SK-N-SH (cell line): ENCODE results near the gene SMYD3. TPM values are rescaled to one million over a fixed set of nuclear protein-coding genes. Genes with fewer than 3 reads are reported as not detected.

ENCODE experiments used
- CTCF ChIA-PET: fragments of 300-600, 350-600 bp; formaldehyde crosslinking; extraction: SDS; loops from one replicate; lab custom pipeline; 2021; lab: Yijun Ruan, JAX
- POLR2A ChIA-PET: fragments of 350-600 bp; sonication (Branson Sonifier 250); formaldehyde crosslinking; extraction: SDS; loops from one replicate; lab custom pipeline; 2020; ENCODE audit warnings: antibody characterized with exemption, inconsistent platforms; lab: Yijun Ruan, JAX
- DNase-seq: peaks from one replicate; pipeline ENCODE4 v3.0.0; 2012
- H2AFZ ChIP-seq: fragments of 200-600 bp; sonication (generic); 2 replicates; pipeline ENCODE4 v1.8.1; 2016; ENCODE audit warnings: antibody characterized with exemption, mild to moderate bottlenecking, low read depth
- H3F3A ChIP-seq: fragments of 200-600 bp; sonication (generic); replicated peaks from 2 replicates; pipeline ENCODE3; 2016; ENCODE audit warnings: antibody characterized with exemption, mild to moderate bottlenecking; ENCODE audit not compliant: insufficient read depth
- H3K27ac ChIP-seq, 2 experiments: fragments of 200-500 bp in 1 of 2; fragments of 200-600 bp in 1 of 2; sonication (Bioruptor generic) in 1 of 2; sonication (generic), shearing (Covaris generic) in 1 of 2; 2 replicates each; pipeline versions ENCODE4 v1.5.1 to v1.6.1; 2014 to 2016; ENCODE audit warnings: low read depth in 2 of 2, inconsistent platforms in 1 of 2, low read length in 1 of 2, mild to moderate bottlenecking in 1 of 2, mixed read lengths in 1 of 2
- H3K27me3 ChIP-seq: fragments of 200-600 bp; sonication (generic), shearing (Covaris generic); 2 replicates; pipeline ENCODE4 v1.6.1; 2016; ENCODE audit warnings: mixed run types; ENCODE audit not compliant: insufficient read depth
- H3K36me3 ChIP-seq, 2 experiments: fragments of 200-500 bp in 1 of 2; fragments of 200-600 bp in 1 of 2; sonication (Bioruptor generic) in 1 of 2; sonication (generic) in 1 of 2; replicated peaks in 1 of 2; 2 replicates each; pipeline versions ENCODE3 to v1.5.1; 2014 to 2016; ENCODE audit warnings: low read length in 1 of 2, mild to moderate bottlenecking in 1 of 2; ENCODE audit not compliant: insufficient read depth in 2 of 2, control insufficient read depth in 1 of 2
- H3K4me1 ChIP-seq, 2 experiments: fragments of 200-500 bp in 1 of 2; fragments of 200-600 bp in 1 of 2; sonication (Bioruptor generic) in 1 of 2; sonication (generic), shearing (Covaris generic) in 1 of 2; 2 replicates each; pipeline versions ENCODE4 v1.5.1 to v1.6.1; 2014 to 2016; ENCODE audit warnings: low read depth in 1 of 2, low read length in 1 of 2, mixed run types in 1 of 2; ENCODE audit not compliant: insufficient read depth in 2 of 2, control insufficient read depth in 1 of 2
- H3K4me2 ChIP-seq: fragments of 200-600 bp; sonication (generic), shearing (Covaris generic); 2 replicates; pipeline ENCODE4 v1.6.1; 2017; ENCODE audit warnings: mixed run types
- H3K4me3 ChIP-seq, 2 experiments: fragments of 200-500 bp in 1 of 2; fragments of 200-600 bp in 1 of 2; sonication (Bioruptor generic) in 1 of 2; sonication (generic), shearing (Covaris generic) in 1 of 2; 2 replicates each; pipeline versions ENCODE4 v1.5.1 to v1.8.1; 2014 to 2016; ENCODE audit warnings: low read depth in 2 of 2, inconsistent platforms in 1 of 2, low read length in 1 of 2, mild to moderate bottlenecking in 1 of 2, mixed read lengths in 1 of 2, moderate library complexity in 1 of 2
- H3K79me2 ChIP-seq: fragments of 200-600 bp; sonication (generic); 2 replicates; pipeline ENCODE4 v1.8.1; 2017; ENCODE audit warnings: mild to moderate bottlenecking; ENCODE audit not compliant: insufficient read depth
- H3K9ac ChIP-seq: fragments of 200-600 bp; sonication (generic); 2 replicates; pipeline ENCODE4 v1.6.1; 2017; ENCODE audit warnings: mixed run types
- H3K9me2 ChIP-seq: fragments of 200-600 bp; sonication (generic); 2 replicates; pipeline ENCODE4 v1.6.1; 2017; ENCODE audit warnings: mixed run types
- H3K9me3 ChIP-seq: fragments of 200-600 bp; sonication (generic); 2 replicates; pipeline ENCODE4 v1.6.1; 2017; ENCODE audit warnings: mixed run types, mild to moderate bottlenecking, moderate library complexity
- H4K20me1 ChIP-seq: fragments of 200-600 bp; sonication (generic); 2 replicates; pipeline ENCODE4 v1.6.1; 2017; ENCODE audit warnings: mild to moderate bottlenecking, mixed run types; ENCODE audit not compliant: insufficient read depth
- ELF1 ChIP-seq: IDR thresholded peaks from 2 replicates; pipeline ENCODE4 v1.4.0; 2012
- EP300 ChIP-seq, 2 experiments: IDR thresholded peaks; 2 replicates each; pipeline versions ENCODE4 v1.4.0 to v1.6.1; 2012; ENCODE audit warnings: borderline replicate concordance in 1 of 2, low read depth in 1 of 2, low read length in 1 of 2
- FOXJ3 ChIP-seq: sonication (generic); formaldehyde crosslinking; IDR thresholded peaks from 2 replicates; pipeline ENCODE4 v1.5.1; 2020; ENCODE audit warnings: mild to moderate bottlenecking, missing genetic modification reagents
- FOXM1 ChIP-seq: IDR thresholded peaks from 2 replicates; pipeline ENCODE4 v1.4.0; 2012; ENCODE audit warnings: low read depth, mild to moderate bottlenecking
- GABPA ChIP-seq: IDR thresholded peaks from 2 replicates; pipeline ENCODE4 v1.4.0; 2012; ENCODE audit warnings: low read depth, mild to moderate bottlenecking
- GATA2 ChIP-seq: sonication (generic); formaldehyde crosslinking; IDR thresholded peaks from 2 replicates; pipeline ENCODE4 v1.5.0; 2020; ENCODE audit warnings: mild to moderate bottlenecking, missing genetic modification reagents
- MXI1 ChIP-seq: IDR thresholded peaks from 2 replicates; pipeline ENCODE4 v1.6.1; 2012; ENCODE audit warnings: mild to moderate bottlenecking, low read depth, low read length, improper control_type of control experiment
- NFIC ChIP-seq: IDR thresholded peaks from 2 replicates; pipeline ENCODE4 v1.4.0; 2012; ENCODE audit warnings: borderline replicate concordance
- NRF1 ChIP-seq: IDR thresholded peaks from 2 replicates; pipeline ENCODE4 v1.6.1; 2012; ENCODE audit warnings: low read depth, mild to moderate bottlenecking, low read length
- POLR2AphosphoS5 ChIP-seq: IDR thresholded peaks from 2 replicates; pipeline ENCODE4 v1.6.1; 2012; ENCODE audit warnings: low read depth, low read length
- SMC3 ChIP-seq: IDR thresholded peaks from 2 replicates; pipeline ENCODE4 v1.6.1; 2012; ENCODE audit warnings: low read depth, low read length, improper control_type of control experiment
- TAF1 ChIP-seq: IDR thresholded peaks from 2 replicates; pipeline ENCODE4 v1.6.1; 2012; ENCODE audit warnings: low read depth, mild to moderate bottlenecking, low read length, moderate library complexity, borderline replicate concordance
- TCF12 ChIP-seq: IDR thresholded peaks from 2 replicates; pipeline ENCODE4 v1.4.0; 2012
- TEAD4 ChIP-seq: IDR thresholded peaks from 2 replicates; pipeline ENCODE4 v1.4.0; 2012; ENCODE audit warnings: mild to moderate bottlenecking, borderline replicate concordance; ENCODE audit not compliant: insufficient read depth
- WGBS: methylation state at CpG from one replicate; pipeline ENCODE4 v1.1.6; 2017; ENCODE audit warnings: low lambda C conversion rate; 5-methylcytosine and 5-hydroxymethylcytosine counted together
- polyA plus RNA-seq, 3 experiments: library from polyadenylated mRNA; depleted of rRNA; stranded (reverse); fragments of >200 nt; gene quantifications; 2 replicates each; pipeline ENCODE4 v1.2.3, GENCODE V29; 2012
- TF ChIP-seq, protein P1 (sequence below): fragments of 150-350 bp; IDR thresholded peaks from 2 replicates; pipeline ENCODE4 v1.6.1; 2016; ENCODE audit warnings: mild to moderate bottlenecking, low read depth, low read length
- TF ChIP-seq, protein P2 (sequence below): fragments of 200-600 bp; sonication (generic); IDR thresholded peaks from 2 replicates; pipeline ENCODE4 v1.6.1; 2017; ENCODE audit warnings: antibody characterized with exemption, mild to moderate bottlenecking, moderate library complexity
- TF ChIP-seq, protein P3 (sequence below): IDR thresholded peaks from 2 replicates; pipeline ENCODE4; 2012
- TF ChIP-seq, protein P4 (sequence below): IDR thresholded peaks from 2 replicates; pipeline ENCODE4 v1.6.1; 2012; ENCODE audit warnings: mild to moderate bottlenecking, low read depth, low read length, moderate library complexity

Gene SMYD3
- polyA plus RNA-seq, 1 of the 3 experiments (the other 2 are of a cell fraction) = 31.4 TPM

DNA sequence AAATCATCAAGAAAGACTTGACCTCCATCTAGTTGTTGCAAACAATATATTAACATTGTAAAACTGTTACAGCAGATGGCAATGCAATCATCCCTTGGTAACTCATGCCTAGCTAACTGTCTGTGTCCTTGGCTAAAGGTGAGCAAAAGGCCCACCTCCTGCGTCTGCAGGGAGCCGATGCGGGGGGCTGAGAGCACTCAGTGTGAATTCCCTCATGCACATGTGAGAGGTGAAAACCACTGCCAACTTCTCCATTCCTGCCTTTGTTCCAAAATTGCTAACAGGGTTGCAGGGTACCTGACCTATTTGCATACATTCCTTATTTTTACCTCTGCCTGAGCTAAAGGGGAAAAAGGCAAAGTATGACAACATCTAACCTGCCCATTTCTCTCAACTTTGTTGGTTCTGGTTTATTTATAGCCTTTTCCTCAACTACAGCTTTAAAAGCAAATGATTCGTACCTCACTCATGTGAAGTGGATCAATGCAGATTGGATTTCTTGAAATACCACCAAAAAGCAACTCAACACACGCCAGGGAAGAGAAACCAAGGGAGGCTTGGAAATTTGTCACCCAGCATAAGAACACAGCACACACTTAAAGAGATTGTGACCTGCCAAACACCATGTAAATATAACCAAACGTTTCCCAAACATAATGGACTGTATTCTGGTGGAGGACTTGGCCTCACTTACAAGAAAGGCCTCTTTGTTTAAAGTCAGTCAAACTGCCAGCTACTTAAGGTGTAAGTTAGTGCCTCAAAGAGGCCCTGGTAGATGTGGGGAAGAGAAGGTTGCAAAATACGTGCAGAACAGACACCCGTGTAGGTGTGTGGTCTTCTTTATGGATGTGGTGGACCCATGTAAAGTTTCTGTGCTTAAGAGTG lies 651.0 kb downstream of the SMYD3 start:
- Histone ChIP-seq H3K27me3 (no peaks in the 10 kb centered on the region), H3K79me2 (no peaks in the 10 kb centered on the region), H3K9ac (peak overlapping the region; percentile 62; the same call in 1 of the 2 replicates), H3K27ac (peak overlapping the region; percentile 65 to 98), H3K9me3 (no peaks in the 10 kb centered on the region), H2AFZ (no peak overlapping the region), H3F3A (peaks cover 16% of the 10 kb centered on the region), H3K4me1 (peaks cover 28 to 43% of the 10 kb centered on the region in 2 experiments), H3K4me3 (no peak overlapping the region), H3K36me3 (peaks cover 0 to 32% of the 10 kb centered on the region in 2 experiments), H3K4me2 (peak overlapping the region; percentile 54; the same call in 1 of the 2 replicates), H4K20me1 (no peaks in the 10 kb centered on the region), H3K9me2 (no peaks in the 10 kb centered on the region)
- WGBS = 80% methylated on average over 5 of the region's 8 CpGs
- CTCF ChIA-PET = interaction anchor here (0.7 to 3.2 kb wide), 3 partner anchors 18 to 703 kb away, joined by 3 to 22 read pairs (median 3); no protein-coding TSS in a partner anchor
- POLR2A ChIA-PET = no interaction called here
- TF ChIP-seq NFIC (no peak), GATA2 (CRISPR knock-in tag) (no peak), NRF1 (no peak), TAF1 (no peak), FOXM1 (no peak), SMC3 (no peak), GABPA (no peak), TCF12 (no peak), MXI1 (no peak), FOXJ3 (CRISPR knock-in tag) (no peak), EP300 (IDR thresholded peaks at IDR 0.05; ENCODE audit: borderline replicate concordance in 1 of 2, low read depth in 1 of 2, low read length in 1 of 2) (no peak), ELF1 (no peak), POLR2AphosphoS5 (no peak; the same call in 1 of the 2 replicates), TEAD4 (no peak)
- TF ChIP-seq, protein P1, sequence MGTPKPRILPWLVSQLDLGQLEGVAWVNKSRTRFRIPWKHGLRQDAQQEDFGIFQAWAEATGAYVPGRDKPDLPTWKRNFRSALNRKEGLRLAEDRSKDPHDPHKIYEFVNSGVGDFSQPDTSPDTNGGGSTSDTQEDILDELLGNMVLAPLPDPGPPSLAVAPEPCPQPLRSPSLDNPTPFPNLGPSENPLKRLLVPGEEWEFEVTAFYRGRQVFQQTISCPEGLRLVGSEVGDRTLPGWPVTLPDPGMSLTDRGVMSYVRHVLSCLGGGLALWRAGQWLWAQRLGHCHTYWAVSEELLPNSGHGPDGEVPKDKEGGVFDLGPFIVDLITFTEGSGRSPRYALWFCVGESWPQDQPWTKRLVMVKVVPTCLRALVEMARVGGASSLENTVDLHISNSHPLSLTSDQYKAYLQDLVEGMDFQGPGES = no peak
- TF ChIP-seq, protein P2, sequence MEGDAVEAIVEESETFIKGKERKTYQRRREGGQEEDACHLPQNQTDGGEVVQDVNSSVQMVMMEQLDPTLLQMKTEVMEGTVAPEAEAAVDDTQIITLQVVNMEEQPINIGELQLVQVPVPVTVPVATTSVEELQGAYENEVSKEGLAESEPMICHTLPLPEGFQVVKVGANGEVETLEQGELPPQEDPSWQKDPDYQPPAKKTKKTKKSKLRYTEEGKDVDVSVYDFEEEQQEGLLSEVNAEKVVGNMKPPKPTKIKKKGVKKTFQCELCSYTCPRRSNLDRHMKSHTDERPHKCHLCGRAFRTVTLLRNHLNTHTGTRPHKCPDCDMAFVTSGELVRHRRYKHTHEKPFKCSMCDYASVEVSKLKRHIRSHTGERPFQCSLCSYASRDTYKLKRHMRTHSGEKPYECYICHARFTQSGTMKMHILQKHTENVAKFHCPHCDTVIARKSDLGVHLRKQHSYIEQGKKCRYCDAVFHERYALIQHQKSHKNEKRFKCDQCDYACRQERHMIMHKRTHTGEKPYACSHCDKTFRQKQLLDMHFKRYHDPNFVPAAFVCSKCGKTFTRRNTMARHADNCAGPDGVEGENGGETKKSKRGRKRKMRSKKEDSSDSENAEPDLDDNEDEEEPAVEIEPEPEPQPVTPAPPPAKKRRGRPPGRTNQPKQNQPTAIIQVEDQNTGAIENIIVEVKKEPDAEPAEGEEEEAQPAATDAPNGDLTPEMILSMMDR = no peak
- TF ChIP-seq, protein P3, sequence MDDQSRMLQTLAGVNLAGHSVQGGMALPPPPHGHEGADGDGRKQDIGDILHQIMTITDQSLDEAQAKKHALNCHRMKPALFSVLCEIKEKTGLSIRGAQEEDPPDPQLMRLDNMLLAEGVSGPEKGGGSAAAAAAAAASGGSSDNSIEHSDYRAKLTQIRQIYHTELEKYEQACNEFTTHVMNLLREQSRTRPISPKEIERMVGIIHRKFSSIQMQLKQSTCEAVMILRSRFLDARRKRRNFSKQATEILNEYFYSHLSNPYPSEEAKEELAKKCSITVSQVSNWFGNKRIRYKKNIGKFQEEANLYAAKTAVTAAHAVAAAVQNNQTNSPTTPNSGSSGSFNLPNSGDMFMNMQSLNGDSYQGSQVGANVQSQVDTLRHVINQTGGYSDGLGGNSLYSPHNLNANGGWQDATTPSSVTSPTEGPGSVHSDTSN = no peak
- TF ChIP-seq, protein P4, sequence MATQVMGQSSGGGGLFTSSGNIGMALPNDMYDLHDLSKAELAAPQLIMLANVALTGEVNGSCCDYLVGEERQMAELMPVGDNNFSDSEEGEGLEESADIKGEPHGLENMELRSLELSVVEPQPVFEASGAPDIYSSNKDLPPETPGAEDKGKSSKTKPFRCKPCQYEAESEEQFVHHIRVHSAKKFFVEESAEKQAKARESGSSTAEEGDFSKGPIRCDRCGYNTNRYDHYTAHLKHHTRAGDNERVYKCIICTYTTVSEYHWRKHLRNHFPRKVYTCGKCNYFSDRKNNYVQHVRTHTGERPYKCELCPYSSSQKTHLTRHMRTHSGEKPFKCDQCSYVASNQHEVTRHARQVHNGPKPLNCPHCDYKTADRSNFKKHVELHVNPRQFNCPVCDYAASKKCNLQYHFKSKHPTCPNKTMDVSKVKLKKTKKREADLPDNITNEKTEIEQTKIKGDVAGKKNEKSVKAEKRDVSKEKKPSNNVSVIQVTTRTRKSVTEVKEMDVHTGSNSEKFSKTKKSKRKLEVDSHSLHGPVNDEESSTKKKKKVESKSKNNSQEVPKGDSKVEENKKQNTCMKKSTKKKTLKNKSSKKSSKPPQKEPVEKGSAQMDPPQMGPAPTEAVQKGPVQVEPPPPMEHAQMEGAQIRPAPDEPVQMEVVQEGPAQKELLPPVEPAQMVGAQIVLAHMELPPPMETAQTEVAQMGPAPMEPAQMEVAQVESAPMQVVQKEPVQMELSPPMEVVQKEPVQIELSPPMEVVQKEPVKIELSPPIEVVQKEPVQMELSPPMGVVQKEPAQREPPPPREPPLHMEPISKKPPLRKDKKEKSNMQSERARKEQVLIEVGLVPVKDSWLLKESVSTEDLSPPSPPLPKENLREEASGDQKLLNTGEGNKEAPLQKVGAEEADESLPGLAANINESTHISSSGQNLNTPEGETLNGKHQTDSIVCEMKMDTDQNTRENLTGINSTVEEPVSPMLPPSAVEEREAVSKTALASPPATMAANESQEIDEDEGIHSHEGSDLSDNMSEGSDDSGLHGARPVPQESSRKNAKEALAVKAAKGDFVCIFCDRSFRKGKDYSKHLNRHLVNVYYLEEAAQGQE = no peak
- DNase-seq = no peak
